NT2/D1 (cell line): ENCODE results near the gene ARHGEF40.

Experiments
- SUZ12 ChIP-seq: IDR thresholded peaks from 2 replicates; pipeline ENCODE4 v1.6.1; 2011; ENCODE audit not compliant: insufficient read length, insufficient read depth; ENCODE audit errors: extremely low read depth
- YY1 ChIP-seq: IDR thresholded peaks from 2 replicates; pipeline ENCODE4 v1.6.1; 2011; ENCODE audit not compliant: insufficient read length, insufficient read depth
- ZNF274 ChIP-seq: IDR thresholded peaks from 2 replicates; pipeline ENCODE4 v1.6.1; 2011; ENCODE audit warnings: mild to moderate bottlenecking, low read depth, low read length

GRCh38 chr14:21043974-21044618, 26.0 kb upstream of the ARHGEF40 start:
- TF ChIP-seq SUZ12 = no peak
- TF ChIP-seq YY1 = no peak
- no peak for TF ChIP-seq ZNF274
